Fibroblast of skin of scalp (primary cell): ENCODE measurements around the gene LRIG2.
"Not testable (repeated sequence)": the region's sequence is repeated elsewhere in the genome, so short reads cannot be mapped to it uniquely, and the experiment has no call there.

Source experiments
- DNase-seq: peaks from one replicate; pipeline ENCODE4 v3.0.0-alpha.2; 2013

LRIG2 gene

DNA sequence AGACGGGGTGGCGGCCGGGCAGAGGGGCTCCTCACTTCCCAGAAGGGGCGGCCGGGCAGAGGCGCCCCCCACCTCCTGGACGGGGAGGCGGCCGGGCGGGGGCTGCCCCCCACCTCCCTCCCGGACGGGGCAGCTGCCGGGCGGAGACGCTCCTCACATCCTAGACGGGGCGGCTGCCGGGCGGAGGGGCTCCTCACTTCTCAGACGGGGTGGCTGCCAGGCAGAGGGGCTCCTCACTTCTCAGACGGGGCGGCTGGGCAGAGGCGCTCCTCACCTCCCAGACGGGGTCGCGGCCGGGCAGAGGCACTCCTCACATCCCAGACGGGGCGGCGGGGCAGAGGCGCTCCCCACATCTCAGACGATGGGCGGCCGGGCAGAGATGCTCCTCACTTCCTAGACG lies 9.5 kb upstream of the LRIG2 start:
- DNase-seq, result not testable (repeated sequence)

DNA sequence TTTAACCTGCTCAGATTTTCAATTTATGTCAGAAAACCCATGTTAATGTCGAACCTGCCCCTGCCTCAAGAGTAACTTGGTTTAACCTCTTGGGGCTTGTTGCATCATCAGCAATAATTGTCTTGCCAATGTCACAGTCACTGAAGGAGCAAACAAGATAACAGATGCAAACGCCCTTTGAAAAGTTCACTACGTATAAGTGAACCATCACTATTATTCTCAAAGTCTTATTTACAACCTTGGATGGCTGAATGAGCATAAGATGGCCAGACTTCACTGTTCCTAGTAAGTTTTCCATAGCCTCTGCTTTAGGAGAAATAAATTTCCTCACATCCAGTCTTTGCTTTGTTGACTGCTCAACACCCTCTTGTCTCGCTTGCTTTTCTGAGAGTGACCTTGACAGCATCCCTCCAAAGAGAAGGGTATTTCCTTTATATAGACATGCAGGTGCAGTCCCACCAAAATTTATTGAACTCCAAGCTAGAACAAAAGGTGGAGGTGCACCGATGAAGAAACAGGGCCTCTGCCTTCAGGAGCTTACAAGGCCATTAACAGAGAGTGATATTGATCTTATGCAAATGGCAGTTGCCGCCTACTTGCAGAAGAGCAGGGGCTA lies 749 bp upstream of the LRIG2 start:
- DNase-seq, result no peak

- peak; percentile 56 for DNase-seq
Measured at GRCh38 chr1:113073479-113073950, 517 bp downstream of the LRIG2 start.

DNA sequence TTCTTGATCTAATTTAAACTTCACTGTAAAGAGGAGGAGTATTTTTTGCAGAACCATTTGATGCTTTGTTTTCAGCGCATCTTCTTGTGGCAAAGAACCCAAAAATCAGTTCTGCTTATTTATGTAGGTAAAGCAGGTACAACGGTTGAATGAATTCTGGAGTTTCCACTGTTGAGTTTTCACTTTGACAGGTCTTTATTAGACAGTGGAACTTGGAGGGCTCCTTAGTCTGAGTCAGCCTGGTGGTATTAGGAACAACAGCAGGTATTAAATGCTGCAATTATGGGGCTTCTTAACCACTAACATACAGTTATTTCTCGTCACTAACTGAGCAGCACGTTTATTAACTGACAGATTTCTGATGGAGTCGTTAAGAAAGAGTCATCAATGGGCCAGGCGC lies 1.2 kb downstream of the LRIG2 start:
- DNase-seq, result no peak

GRCh38 chr1:113077978-113078377 lies 5.0 kb downstream of the LRIG2 start:
- DNase-seq, result not testable (repeated sequence)

- no peak for DNase-seq
Measured at GRCh38 chr1:113086541-113086940, 13.5 kb downstream of the LRIG2 start.

DNA sequence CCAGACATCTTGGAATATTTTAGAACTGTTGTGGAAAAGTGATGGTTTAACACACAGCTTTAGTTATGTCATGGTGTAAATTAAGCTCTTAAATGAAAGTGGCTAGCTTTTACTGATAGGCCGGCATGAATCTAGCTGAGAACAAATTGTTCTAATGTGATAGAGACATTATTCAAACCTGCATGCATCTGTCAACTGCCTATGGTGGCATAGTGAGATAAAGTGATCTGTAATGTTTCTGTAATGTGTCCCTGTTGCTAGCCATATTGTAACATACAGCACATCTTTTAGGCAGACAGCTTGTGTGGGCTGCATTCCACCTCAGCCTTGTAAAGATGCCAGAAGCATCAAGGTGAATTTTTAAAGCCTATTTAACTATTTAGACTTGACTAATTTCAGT lies 16.0 kb downstream of the LRIG2 start:
- DNase-seq, result no peak

- DNase-seq, result no peak
Measured at GRCh38 chr1:113090051-113090450, 17.1 kb downstream of the LRIG2 start.

DNA sequence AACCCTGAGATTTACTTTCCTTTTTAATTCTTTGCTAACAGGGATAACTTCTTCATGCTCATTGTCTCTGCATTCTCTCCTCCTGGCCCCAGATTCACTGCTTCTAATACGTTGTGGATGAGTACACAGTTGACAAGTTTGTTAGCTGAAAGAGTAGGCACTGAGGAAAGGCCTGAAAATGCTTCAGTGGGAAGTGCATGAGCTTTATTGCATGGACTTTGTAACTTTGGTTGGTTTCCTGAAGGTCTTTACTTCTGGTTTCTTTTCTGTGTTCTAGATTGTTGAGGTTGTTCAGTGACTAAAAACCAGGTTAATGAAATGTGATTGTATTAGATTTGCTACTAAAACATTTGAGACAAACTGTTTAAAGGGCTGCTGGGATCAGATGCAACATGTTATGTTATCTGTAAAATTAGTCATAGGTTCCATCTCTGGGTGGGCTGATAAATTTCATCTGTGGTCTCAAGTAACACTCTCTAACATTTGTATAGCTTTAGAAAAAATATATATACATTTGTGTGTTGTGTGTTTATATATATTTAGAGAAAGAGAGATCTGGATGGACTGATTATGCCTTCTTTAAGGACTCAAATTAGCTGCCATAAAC lies 19.1 kb downstream of the LRIG2 start:
- DNase-seq, result no peak

GRCh38 chr1:113094506-113094905 lies 21.5 kb downstream of the LRIG2 start:
- no peak for DNase-seq

GRCh38 chr1:113095790-113096455 lies 22.9 kb downstream of the LRIG2 start:
- no peak for DNase-seq

GRCh38 chr1:113096493-113096892 lies 23.5 kb downstream of the LRIG2 start:
- no peak for DNase-seq

- DNase-seq, result no peak
Measured at GRCh38 chr1:113101588-113101987, 28.6 kb downstream of the LRIG2 start.

- no peak for DNase-seq
Measured at GRCh38 chr1:113103048-113103447, 30.1 kb downstream of the LRIG2 start.

DNA sequence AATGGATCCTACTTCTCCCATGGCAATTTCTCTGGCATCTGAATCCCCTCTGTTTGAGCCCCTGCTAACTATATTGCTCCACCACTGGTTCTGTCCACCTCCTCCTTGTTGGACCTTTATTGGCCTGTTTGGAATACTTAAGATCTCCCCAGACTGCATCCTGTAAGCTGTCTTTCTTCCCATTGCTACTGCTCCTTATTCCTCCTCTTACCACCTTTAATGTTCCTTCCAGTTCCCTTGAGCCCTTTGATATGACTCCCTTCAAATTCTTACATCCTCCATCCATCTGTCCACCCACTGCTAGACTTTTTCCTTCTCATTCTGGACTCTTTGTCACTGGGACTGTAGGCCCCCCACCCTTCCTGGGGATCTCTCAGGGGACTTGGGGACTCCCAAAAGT lies 31.0 kb downstream of the LRIG2 start:
- DNase-seq, result no peak

DNA sequence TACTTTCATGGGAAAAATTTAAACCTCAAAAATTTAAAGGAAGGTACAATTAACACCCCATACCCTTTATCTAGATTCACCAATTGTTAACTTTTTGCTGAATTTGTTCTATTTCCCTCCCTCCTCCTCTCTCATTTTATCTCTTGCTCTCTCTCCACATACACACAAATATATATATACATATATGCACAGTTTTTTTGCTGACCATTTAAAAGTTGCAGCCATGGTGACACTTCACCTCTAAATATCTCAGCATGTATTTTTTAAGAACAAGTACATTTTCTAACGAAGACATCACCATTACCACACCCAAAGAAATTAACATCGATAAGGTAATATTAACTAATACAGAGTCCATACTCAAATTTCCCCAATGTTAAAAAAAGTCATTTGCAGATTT lies 33.9 kb downstream of the LRIG2 start:
- no peak for DNase-seq

DNA sequence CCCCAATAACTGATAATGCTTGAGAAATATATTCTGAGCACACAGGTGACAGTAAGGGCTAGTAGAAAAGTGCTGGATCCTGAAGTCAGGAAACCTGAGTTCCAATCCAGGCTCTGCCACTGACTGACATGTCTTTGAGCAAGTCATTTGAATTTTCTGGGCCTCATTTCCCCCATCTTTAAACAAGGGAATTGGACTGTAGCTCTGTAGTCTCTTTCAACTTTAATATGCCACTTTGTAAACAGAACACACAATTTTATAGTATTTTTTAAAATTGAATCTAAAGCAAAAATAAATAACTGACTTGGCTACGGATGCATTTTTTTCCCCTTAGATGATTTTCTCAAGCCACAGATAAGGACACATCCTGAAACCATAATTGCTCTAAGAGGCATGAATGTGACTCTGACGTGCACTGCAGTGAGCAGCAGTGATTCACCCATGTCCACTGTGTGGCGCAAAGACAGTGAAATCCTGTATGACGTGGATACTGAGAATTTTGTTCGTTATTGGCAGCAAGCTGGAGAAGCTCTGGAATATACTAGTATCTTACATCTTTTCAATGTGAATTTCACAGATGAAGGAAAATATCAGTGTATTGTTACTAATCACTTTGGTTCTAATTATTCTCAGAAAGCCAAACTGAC lies 37.0 kb downstream of the LRIG2 start:
- peak; percentile 76 for DNase-seq

- DNase-seq, result no peak
Measured at GRCh38 chr1:113118266-113118665, 45.3 kb downstream of the LRIG2 start.

GRCh38 chr1:113123737-113124136 lies 50.7 kb downstream of the LRIG2 start:
- no peak for DNase-seq

- DNase-seq, result no peak
Measured at GRCh38 chr1:113124366-113124765, 51.4 kb downstream of the LRIG2 start.

DNA sequence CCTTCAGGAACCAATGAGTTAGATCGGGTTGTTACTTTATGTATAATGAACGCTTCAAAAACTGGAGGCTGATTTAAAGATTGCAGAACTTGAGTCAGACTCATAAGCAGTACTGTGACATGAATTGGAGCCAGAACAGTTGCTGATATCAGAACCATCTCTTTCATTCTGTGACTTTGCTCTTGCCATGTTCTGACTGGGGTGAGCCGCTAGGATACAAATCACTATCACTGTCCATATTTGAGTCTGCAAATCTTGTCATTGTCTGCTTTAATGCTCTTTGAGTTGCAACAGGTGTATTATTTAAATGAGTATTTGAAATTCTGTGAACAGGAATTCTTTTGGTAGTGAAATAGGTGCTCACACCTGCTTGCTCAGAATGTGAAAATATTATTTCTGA lies 52.5 kb downstream of the LRIG2 start:
- no peak for DNase-seq

- DNase-seq, result no peak
Measured at GRCh38 chr1:113126207-113126606, 53.2 kb downstream of the LRIG2 start.

DNA sequence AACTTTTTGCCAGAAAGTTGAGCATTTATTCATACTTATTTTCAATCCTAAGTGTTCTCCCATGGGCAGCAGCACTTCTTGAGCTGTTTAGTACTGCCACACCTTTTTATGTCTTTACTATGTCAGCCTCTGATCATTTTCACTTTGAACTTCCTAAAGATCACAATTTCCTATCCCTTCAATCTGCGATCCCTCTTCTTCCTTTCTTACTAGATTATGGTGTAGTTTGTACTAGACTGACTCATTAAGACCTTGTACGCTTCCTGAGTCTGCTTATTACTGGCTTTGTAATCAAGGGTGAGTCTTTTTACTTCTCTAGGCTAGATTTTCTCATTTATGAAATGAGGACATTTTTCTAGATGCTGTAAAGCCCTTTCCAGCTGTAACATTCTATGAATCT lies 55.1 kb downstream of the LRIG2 start:
- DNase-seq, result no peak
